ENCODE measurements around the gene TMC4. TPM values are rescaled to one million over a fixed set of nuclear protein-coding genes. Genes with fewer than 3 reads are reported as not detected.

The TMC4 gene
- total and polyA plus RNA-seq, 2 donors: 15.4 to 16.0 TPM

GRCh38 chr19:54136086-54136863 is 36.7 kb downstream of the TMC4 start:
- no peak overlapping the region for H3K4me3 ChIP-seq (ENCODE audit: low read depth, low read length)
- H3K4me1 ChIP-seq (ENCODE audit: insufficient read depth): no peaks in the 10 kb centered on the region
- WGBS: 4% methylated on average over 30 of the region's 30 CpGs
- no peaks in the 10 kb centered on the region for H3K36me3 ChIP-seq (ENCODE audit: insufficient read depth)
- no peak overlapping the region for H3K27ac ChIP-seq (ENCODE audit: low read depth)
- DNase-seq (ENCODE audit: extremely low spot score): no peak

- Histone ChIP-seq H3K36me3 (ENCODE audit: insufficient read depth) (peaks cover 2% of the 10 kb centered on the region), H3K4me3 (ENCODE audit: low read depth, low read length) (no peak overlapping the region), H3K27ac (ENCODE audit: low read depth) (no peak overlapping the region), H3K4me1 (ENCODE audit: insufficient read depth) (no peaks in the 10 kb centered on the region)
- no peak for DNase-seq (ENCODE audit: extremely low spot score)
- 61% methylated on average over 2 of the region's 2 CpGs for WGBS
Observed at GRCh38 chr19:54133957-54134590, 38.9 kb downstream of the TMC4 start.

- Histone ChIP-seq H3K4me3 (ENCODE audit: low read depth, low read length) (no peak overlapping the region), H3K36me3 (ENCODE audit: insufficient read depth) (peaks cover 4% of the 10 kb centered on the region), H3K4me1 (ENCODE audit: insufficient read depth) (no peaks in the 10 kb centered on the region), H3K27ac (ENCODE audit: low read depth) (no peak overlapping the region)
- DNase-seq (ENCODE audit: extremely low spot score): no peak
- WGBS: 82% methylated on average over 10 of the region's 10 CpGs
Observed at GRCh38 chr19:54133312-54133956, 39.5 kb downstream of the TMC4 start.

- Histone ChIP-seq H3K4me1 (ENCODE audit: insufficient read depth) (no peaks in the 10 kb centered on the region), H3K27ac (ENCODE audit: low read depth) (no peak overlapping the region), H3K36me3 (ENCODE audit: insufficient read depth) (peaks cover 4% of the 10 kb centered on the region), H3K4me3 (ENCODE audit: low read depth, low read length) (no peak overlapping the region)
- WGBS: 96% methylated on average over 20 of the region's 20 CpGs
- DNase-seq (ENCODE audit: extremely low spot score): no peak
Observed at GRCh38 chr19:54129617-54129996, 43.4 kb downstream of the TMC4 start.

GRCh38 chr19:54128796-54129616 is 44.0 kb downstream of the TMC4 start:
- WGBS: 96% methylated on average over 41 of the region's 41 CpGs
- no peak for DNase-seq (ENCODE audit: extremely low spot score)
- H3K36me3 ChIP-seq (ENCODE audit: insufficient read depth): peaks cover 4% of the 10 kb centered on the region

GRCh38 chr19:54128441-54128725 is 44.6 kb downstream of the TMC4 start:
- DNase-seq (ENCODE audit: extremely low spot score): no peak
- Histone ChIP-seq H3K27ac (ENCODE audit: low read depth) (no peak overlapping the region), H3K36me3 (ENCODE audit: insufficient read depth) (peaks cover 8% of the 10 kb centered on the region), H3K4me3 (ENCODE audit: low read depth, low read length) (no peak overlapping the region), H3K4me1 (ENCODE audit: insufficient read depth) (no peaks in the 10 kb centered on the region)
- WGBS: 91% methylated on average over 20 of the region's 20 CpGs

More at GRCh38 chr19:54128796-54129616, 44.0 kb downstream of the TMC4 start:
- Histone ChIP-seq H3K4me1 (ENCODE audit: insufficient read depth) (no peaks in the 10 kb centered on the region), H3K27ac (ENCODE audit: low read depth) (no peak overlapping the region), H3K4me3 (ENCODE audit: low read depth, low read length) (no peak overlapping the region)

- WGBS: 91% methylated on average over 44 of the region's 44 CpGs
- Histone ChIP-seq H3K27ac (ENCODE audit: low read depth) (no peak overlapping the region), H3K36me3 (ENCODE audit: insufficient read depth) (peaks cover 8% of the 10 kb centered on the region), H3K4me3 (ENCODE audit: low read depth, low read length) (no peak overlapping the region), H3K4me1 (ENCODE audit: insufficient read depth) (no peaks in the 10 kb centered on the region)
- no peak for DNase-seq (ENCODE audit: extremely low spot score)
Observed at GRCh38 chr19:54127688-54128440, 45.1 kb downstream of the TMC4 start.

GRCh38 chr19:54125713-54126112 is 47.2 kb downstream of the TMC4 start:
- H3K4me1 ChIP-seq (ENCODE audit: insufficient read depth): no peaks in the 10 kb centered on the region
- WGBS: 91% methylated on average over 9 of the region's 9 CpGs
- no peak overlapping the region for H3K27ac ChIP-seq (ENCODE audit: low read depth)
- H3K4me3 ChIP-seq (ENCODE audit: low read depth, low read length): no peak overlapping the region
- peaks cover 8% of the 10 kb centered on the region for H3K36me3 ChIP-seq (ENCODE audit: insufficient read depth)
- DNase-seq (ENCODE audit: extremely low spot score): no peak

- Histone ChIP-seq H3K4me1 (ENCODE audit: insufficient read depth) (no peaks in the 10 kb centered on the region), H3K27ac (ENCODE audit: low read depth) (no peak overlapping the region), H3K4me3 (ENCODE audit: low read depth, low read length) (no peak overlapping the region), H3K36me3 (ENCODE audit: insufficient read depth) (peaks cover 6% of the 10 kb centered on the region)
- 93% methylated on average over 19 of the region's 19 CpGs for WGBS
- DNase-seq (ENCODE audit: extremely low spot score): no peak
Observed at GRCh38 chr19:54124393-54124792, 48.6 kb downstream of the TMC4 start.

- peaks cover 4% of the 10 kb centered on the region for H3K36me3 ChIP-seq (ENCODE audit: insufficient read depth)
- no peaks in the 10 kb centered on the region for H3K4me1 ChIP-seq (ENCODE audit: insufficient read depth)
- DNase-seq (ENCODE audit: extremely low spot score): no peak
- H3K4me3 ChIP-seq (ENCODE audit: low read depth, low read length): no peak overlapping the region
- no peak overlapping the region for H3K27ac ChIP-seq (ENCODE audit: low read depth)
- 92% methylated on average over 17 of the region's 17 CpGs for WGBS
Observed at GRCh38 chr19:54123682-54124081, 49.3 kb downstream of the TMC4 start.

- no peak for DNase-seq (ENCODE audit: extremely low spot score)
- Histone ChIP-seq H3K4me3 (ENCODE audit: low read depth, low read length) (no peak overlapping the region), H3K27ac (ENCODE audit: low read depth) (no peak overlapping the region), H3K36me3 (ENCODE audit: insufficient read depth) (peaks cover 7% of the 10 kb centered on the region), H3K4me1 (ENCODE audit: insufficient read depth) (no peaks in the 10 kb centered on the region)
- 94% methylated on average over 10 of the region's 10 CpGs for WGBS
Observed at GRCh38 chr19:54121259-54121658, 51.7 kb downstream of the TMC4 start.

GRCh38 chr19:54115109-54116063 is 57.6 kb downstream of the TMC4 start, which contains the start of the genes PRPF31 and TFPT:
Gene PRPF31, plus strand, starts transcription at chr19:54115754. Its CDS starts 2,525 bp downstream, at chr19:54118279.
Gene TFPT, minus strand, starts transcription at chr19:54115657. Its CDS starts 388 bp downstream, at chr19:54115269.
- DNase-seq (ENCODE audit: extremely low spot score): peak; percentile 98
- WGBS: under 1% methylated on average over 60 of the region's 60 CpGs

More at GRCh38 chr19:54115109-54116063, 57.6 kb downstream of the TMC4 start, which contains the start of the genes PRPF31 and TFPT:
- peak within 1 kb of the TSS; percentile 88 for H3K27ac ChIP-seq (ENCODE audit: low read depth)
- H3K4me1 ChIP-seq (ENCODE audit: insufficient read depth): no peaks in the 10 kb centered on the region
- peaks cover 5% of the 10 kb centered on the region for H3K36me3 ChIP-seq (ENCODE audit: insufficient read depth)
- H3K4me3 ChIP-seq (ENCODE audit: low read depth, low read length): peak within 1 kb of the TSS; percentile 39
